ENCODE results near the gene FGD1. TPM values are rescaled to one million over a fixed set of nuclear protein-coding genes. Genes with fewer than 3 reads are reported as not detected.

FGD1 gene
- total and polyA plus RNA-seq, 2 donors (not counting 3 experiments of a cell fraction or from before 2014, with no cell fraction given): 6.3 to 19.6 TPM

- intact Hi-C loops (cut with micrococcal nuclease): loop anchor here (1.0 to 2.0 kb wide), 2 partner anchors 42 to 46 kb away; partner anchors contain the start of gene TSR2
- no peak overlapping the region for H3K4me3 ChIP-seq (replicated peaks in 1 of 3; ENCODE audit: insufficient read depth in 1 of 3, low read depth in 1 of 3, low read length in 3 of 3)
- H3K4me1 ChIP-seq (ENCODE audit: control insufficient read depth, extremely low read depth, insufficient read depth, low read length): peaks cover 18% of the 10 kb centered on the region
- H3K9me3 ChIP-seq (replicated peaks; ENCODE audit: control insufficient read depth, insufficient read depth, low read length): no peaks in the 10 kb centered on the region
- ChIA-PET POLR2A (interaction anchor here (0.7 kb wide), 1 partner anchor 38 kb away, joined by 3 read pairs; no protein-coding TSS in a partner anchor), CTCF (interaction anchor here (0.7 to 0.9 kb wide), 3 partner anchors 14 to 324 kb away, joined by 3 to 4 read pairs (median 3); partner anchors contain the start of genes GNL3L and MAGED2)
- no peak for FAIRE-seq
- H3K27ac ChIP-seq (ENCODE audit: insufficient read depth, low read depth, low read length): peak overlapping the region; percentile 12
- no peak overlapping the region for H3K4me2 ChIP-seq (ENCODE audit: insufficient read depth, low read length)
- no TSS peak for BruUV-seq (replicated peaks)
- DNase-seq (ENCODE audit: low read depth, low spot score): no peak
- TF ChIP-seq POLR2A (IDR thresholded peaks at IDR 0.05; ENCODE audit: low read depth, low read length): no peak
- no peak for TF ChIP-seq EZH2 (IDR thresholded peaks at IDR 0.05; ENCODE audit: borderline replicate concordance, low read depth, low read length, severe bottlenecking)
- no peak for TF ChIP-seq MAX (IDR thresholded peaks at IDR 0.05; ENCODE audit: insufficient read depth, insufficient read length)
- no peak for TF ChIP-seq JUN (IDR thresholded peaks at IDR 0.05; ENCODE audit: borderline replicate concordance, insufficient read depth, insufficient read length, low read depth)
- TF ChIP-seq CTCF (IDR thresholded peaks at IDR 0.05; ENCODE audit: extremely low read depth in 1 of 2, insufficient read depth in 1 of 2, low read depth in 1 of 2, low read length in 2 of 2): no peak
- no peak for TF ChIP-seq GATA2 (IDR thresholded peaks at IDR 0.05; ENCODE audit: insufficient read depth, insufficient read length, low read depth, low read length)
- no peak for TF ChIP-seq POLR2AphosphoS5 (IDR thresholded peaks at IDR 0.05; ENCODE audit: insufficient read depth, low read depth, low read length)
- TF ChIP-seq MYC (IDR thresholded peaks at IDR 0.05; ENCODE audit: low read depth, low read length): no peak
- no peak for TF ChIP-seq FOS (IDR thresholded peaks at IDR 0.05; ENCODE audit: borderline replicate concordance, insufficient read depth, low read length)
- no peaks in the 10 kb centered on the region for H3K36me3 ChIP-seq (ENCODE audit: control insufficient read depth in 2 of 2, extremely low read depth in 1 of 2, insufficient read depth in 2 of 2, low read length in 2 of 2)
- H2AFZ ChIP-seq (ENCODE audit: low read depth, low read length): peak overlapping the region; percentile 47
- no peaks in the 10 kb centered on the region for H3K27me3 ChIP-seq (ENCODE audit: control insufficient read depth in 2 of 2, insufficient read depth in 2 of 2, low read length in 2 of 2)
- peaks cover 2% of the 10 kb centered on the region for H3K79me2 ChIP-seq (ENCODE audit: control insufficient read depth, insufficient read depth, low read length)
- no peaks in the 10 kb centered on the region for H4K20me1 ChIP-seq (replicated peaks; ENCODE audit: control insufficient read depth, extremely low read depth, insufficient read depth, low read length)
- H3K9me1 ChIP-seq (replicated peaks; ENCODE audit: control insufficient read depth, extremely low read depth, insufficient read depth, low read length): no peaks in the 10 kb centered on the region
- dilution Hi-C loops (cut with MboI; ENCODE audit: extremely low pct_ligation_motif_present, low sequenced_read_pairs): no loop called here
- no peak overlapping the region for H3K9ac ChIP-seq (replicated peaks; ENCODE audit: extremely low read depth, insufficient read depth, low read length)
Measured at GRCh38 chrX:54482839-54483593, 13.0 kb downstream of the FGD1 start.

Data from endothelial cell of umbilical vein (primary cell).